Upper lobe of left lung (tissue), 6 donors: Measurements from ENCODE around the gene CENPP. TPM values are rescaled to one million over a fixed set of nuclear protein-coding genes. Genes with fewer than 3 reads are reported as not detected.

Source experiments
- ATAC-seq, 2 donors: fragments of 200-7000 bp; cut with Tn5 transposase; one replicate each; pipeline ENCODE4 v1.9.1; 2022; ENCODE audit warnings: mild to moderate bottlenecking in 2 of 2, moderate library complexity in 2 of 2; ENCODE audit not compliant: low FRiP score in 2 of 2
- DNase-seq, 2 donors: peaks; one replicate each; pipeline ENCODE4 v3.0.0-alpha.2; 2019 to 2020
- H3K27ac ChIP-seq, 4 donors: fragments of 200-600 bp; sonication (generic); one replicate each; pipeline ENCODE4 v1.5.1; 2016 to 2019
- H3K27me3 ChIP-seq, 4 donors: fragments of 200-600 bp; sonication (generic); one replicate each; pipeline ENCODE4 v1.5.1; 2017 to 2019
- H3K36me3 ChIP-seq, 4 donors: fragments of 200-600 bp; sonication (generic); one replicate each; pipeline ENCODE4 v1.5.1; 2016 to 2019
- H3K4me1 ChIP-seq, 4 donors: fragments of 200-600 bp; sonication (generic); one replicate each; pipeline ENCODE4 v1.5.1; 2018 to 2019
- H3K4me3 ChIP-seq, 4 donors: fragments of 200-600 bp; sonication (generic); one replicate each; pipeline ENCODE4 v1.5.1; 2017 to 2019; ENCODE audit warnings: mild to moderate bottlenecking in 2 of 4, moderate library complexity in 1 of 4
- H3K9me3 ChIP-seq, 4 donors: fragments of 200-600 bp; sonication (generic); one replicate each; pipeline ENCODE4 v1.5.1; 2018 to 2019
- CTCF ChIP-seq, 6 experiments: fragments of 450-650 bp in 4 of 6; fragments of 200-600 bp in 2 of 6; sonication (generic) in 2 of 6; IDR thresholded peaks; one replicate each; pipeline ENCODE4 v1.5.1; 2016 to 2019; ENCODE audit warnings: antibody characterized with exemption in 6 of 6
- EP300 ChIP-seq, 4 donors: sonication (generic); formaldehyde crosslinking; IDR thresholded peaks; one replicate each; pipeline ENCODE4 v1.5.1; 2017; ENCODE audit warnings: antibody characterized with exemption in 4 of 4, control low read depth in 2 of 4
- POLR2A ChIP-seq, 4 donors: fragments of 450-650 bp; IDR thresholded peaks; one replicate each; pipeline ENCODE4 v1.5.1; 2016 to 2017; ENCODE audit warnings: antibody characterized with exemption in 4 of 4, mild to moderate bottlenecking in 2 of 4
- POLR2AphosphoS5 ChIP-seq, 2 donors: sonication (generic); formaldehyde crosslinking; IDR thresholded peaks; one replicate each; pipeline ENCODE4 v1.5.1; 2017; ENCODE audit warnings: antibody characterized with exemption in 2 of 2
- WGBS, 2 donors: methylation state at CpG; one replicate each; pipeline ENCODE4 v1.1.5; 2017 to 2018; 5-methylcytosine and 5-hydroxymethylcytosine counted together
- total RNA-seq, 6 donors: library from RNA; depleted of rRNA in 4 of 6; stranded (reverse); fragments of >200 nt in 4 of 6; gene quantifications; one replicate each; pipeline versions ENCODE4 v1.1.0 to v1.2.1, GENCODE V29; 2016 to 2021
- donor health status: DM: no; HTN: no; CAD: no; lungs with moderate emphysema.
- donor health status: DM: no; HTN: yes; CAD: no; lungs with severe emphysema.

CENPP gene
- total RNA-seq, 6 donors from 2014 or later = 2.9 to 17.8 (median 4.9) TPM

DNA sequence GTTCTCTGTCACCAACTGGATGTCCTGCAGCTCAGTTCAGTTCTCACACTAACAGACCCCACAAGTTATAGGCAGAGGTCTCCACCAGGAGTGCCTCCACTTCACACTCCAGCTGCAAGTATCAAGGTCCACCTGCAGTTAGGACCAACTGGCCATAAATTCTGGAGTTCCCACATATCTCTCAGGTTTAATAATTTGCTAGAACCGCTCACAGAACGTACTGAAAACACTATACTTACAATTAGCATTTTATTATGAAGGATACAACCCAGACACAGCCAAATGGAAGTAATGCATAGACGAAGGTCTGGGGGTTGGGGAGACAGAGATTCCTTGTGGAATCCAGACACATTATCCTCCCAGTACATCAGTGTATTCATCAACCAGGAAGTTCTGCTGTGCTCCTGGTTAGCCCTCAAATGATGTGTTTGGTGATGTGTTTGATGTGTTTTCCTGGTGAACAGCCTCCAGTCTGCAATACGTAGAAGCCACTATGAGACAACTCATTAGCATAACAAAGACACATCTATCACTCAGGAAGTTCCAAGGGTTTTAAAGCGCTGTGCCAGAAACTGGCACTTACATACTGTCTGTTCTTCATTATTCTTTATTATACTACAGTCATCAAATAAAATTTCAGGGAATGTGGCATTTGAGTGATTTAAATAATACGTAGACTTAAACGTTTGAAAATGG, 53.3 kb downstream of the CENPP start:
- no peak for TF ChIP-seq EP300 (IDR thresholded peaks at IDR 0.05)
- no peak for TF ChIP-seq POLR2A (IDR thresholded peaks at IDR 0.05)
- TF ChIP-seq POLR2AphosphoS5 (IDR thresholded peaks at IDR 0.05) = no peak
- TF ChIP-seq CTCF (IDR thresholded peaks at IDR 0.05) = no peak
- DNase-seq = no peak
- ATAC-seq = no peak
- no peaks in the 10 kb centered on the region for H3K4me1 ChIP-seq
- no peaks in the 10 kb centered on the region for H3K36me3 ChIP-seq
- WGBS, 2 donors = 75% methylated on average over 7 of the region's 7 CpGs
- no peaks in the 10 kb centered on the region for H3K27me3 ChIP-seq
- peaks cover 0 to 4% (median 0%) of the 10 kb centered on the region in 4 donors for H3K9me3 ChIP-seq
- no peak overlapping the region for H3K4me3 ChIP-seq
- H3K27ac ChIP-seq = no peak overlapping the region

- H3K36me3 ChIP-seq = no peaks in the 10 kb centered on the region
- no peak overlapping the region for H3K27ac ChIP-seq
- no peaks in the 10 kb centered on the region for H3K9me3 ChIP-seq
- no peak for TF ChIP-seq CTCF (IDR thresholded peaks at IDR 0.05)
- TF ChIP-seq POLR2A (IDR thresholded peaks at IDR 0.05) = no peak
- TF ChIP-seq EP300 (IDR thresholded peaks at IDR 0.05) = no peak
- no peak for TF ChIP-seq POLR2AphosphoS5 (IDR thresholded peaks at IDR 0.05)
- H3K27me3 ChIP-seq = no peaks in the 10 kb centered on the region
- H3K4me1 ChIP-seq = no peaks in the 10 kb centered on the region
- DNase-seq (no peak), ATAC-seq (no peak)
- 97 to 98% methylated on average over 2 of the region's 2 CpGs for WGBS, 2 donors
- no peak overlapping the region for H3K4me3 ChIP-seq
These were observed 54.9 kb downstream of the CENPP start for GRCh38 chr9:92380603-92381002.

GRCh38 chr9:92381775-92382174, 56.0 kb downstream of the CENPP start:
- no peak overlapping the region for H3K27ac ChIP-seq
- no peaks in the 10 kb centered on the region for H3K9me3 ChIP-seq
- H3K4me3 ChIP-seq = no peak overlapping the region
- no peaks in the 10 kb centered on the region for H3K36me3 ChIP-seq
- 87 to 89% methylated on average over 2 of the region's 2 CpGs for WGBS, 2 donors
- TF ChIP-seq POLR2A (IDR thresholded peaks at IDR 0.05) (no peak), POLR2AphosphoS5 (IDR thresholded peaks at IDR 0.05) (no peak), EP300 (IDR thresholded peaks at IDR 0.05) (no peak), CTCF (IDR thresholded peaks at IDR 0.05) (no peak)
- no peaks in the 10 kb centered on the region for H3K4me1 ChIP-seq
- DNase-seq (no peak), ATAC-seq (no peak)
- no peaks in the 10 kb centered on the region for H3K27me3 ChIP-seq

- no peak for ATAC-seq
- Histone ChIP-seq H3K4me3 (no peak overlapping the region), H3K36me3 (no peaks in the 10 kb centered on the region), H3K27ac (no peak overlapping the region), H3K4me1 (no peaks in the 10 kb centered on the region), H3K27me3 (no peaks in the 10 kb centered on the region), H3K9me3 (no peaks in the 10 kb centered on the region)
- WGBS, 2 donors = 82 to 88% methylated on average over 1 of the region's 1 CpG
- TF ChIP-seq POLR2AphosphoS5 (IDR thresholded peaks at IDR 0.05) = no peak
- TF ChIP-seq EP300 (IDR thresholded peaks at IDR 0.05) = no peak
- no peak for TF ChIP-seq POLR2A (IDR thresholded peaks at IDR 0.05)
- TF ChIP-seq CTCF (IDR thresholded peaks at IDR 0.05) = no peak
- DNase-seq = no peak
These were observed 58.6 kb downstream of the CENPP start for GRCh38 chr9:92384375-92384774.

GRCh38 chr9:92385001-92385400, 59.2 kb downstream of the CENPP start:
- Histone ChIP-seq H3K27me3 (no peaks in the 10 kb centered on the region), H3K9me3 (no peaks in the 10 kb centered on the region), H3K4me3 (no peak overlapping the region), H3K27ac (no peak overlapping the region), H3K4me1 (no peaks in the 10 kb centered on the region), H3K36me3 (no peaks in the 10 kb centered on the region)
- DNase-seq (no peak), ATAC-seq (peak in 1 of 2 donors; percentile 43)
- 84 to 93% methylated on average over 3 of the region's 3 CpGs for WGBS, 2 donors
- TF ChIP-seq POLR2A (IDR thresholded peaks at IDR 0.05) (no peak), EP300 (IDR thresholded peaks at IDR 0.05) (no peak), POLR2AphosphoS5 (IDR thresholded peaks at IDR 0.05) (no peak), CTCF (IDR thresholded peaks at IDR 0.05) (no peak)
